Nephron (organoid): ENCODE data around the gene BDKRB1.

Experiments
- H3K27ac Mint-ChIP-seq, 3 experiments: 2 replicates each; pipeline ENCODE4 v1.8.0; 2020; ENCODE audit warnings: mixed read lengths in 3 of 3, mild to moderate bottlenecking in 2 of 3, moderate library complexity in 1 of 3
- H3K27me3 Mint-ChIP-seq: 2 replicates; pipeline ENCODE4 v1.8.0; 2021; ENCODE audit warnings: low read depth, mild to moderate bottlenecking, moderate library complexity, mixed read lengths
- H3K36me3 Mint-ChIP-seq: 2 replicates; pipeline ENCODE4 v1.8.0; 2020; ENCODE audit warnings: low read depth, mixed read lengths
- H3K4me1 Mint-ChIP-seq: 2 replicates; pipeline ENCODE4 v1.8.0; 2020; ENCODE audit warnings: mixed read lengths
- H3K4me3 Mint-ChIP-seq, 3 experiments: 2 replicates each; pipeline ENCODE4 v1.8.0; 2020; ENCODE audit warnings: mild to moderate bottlenecking in 3 of 3, mixed read lengths in 3 of 3, moderate library complexity in 2 of 3
- H3K9me3 Mint-ChIP-seq: 2 replicates; pipeline ENCODE4 v1.8.0; 2020; ENCODE audit warnings: mixed read lengths
- TF ChIP-seq, protein P1 (sequence below), 3 experiments: fragments of 200-600 bp; sonication (generic); IDR thresholded peaks; one replicate each; pipeline ENCODE4 v1.5.0; 2021; ENCODE audit warnings: antibody characterized with exemption in 3 of 3; ENCODE audit not compliant: unreplicated experiment in 3 of 3

Gene BDKRB1

DNA sequence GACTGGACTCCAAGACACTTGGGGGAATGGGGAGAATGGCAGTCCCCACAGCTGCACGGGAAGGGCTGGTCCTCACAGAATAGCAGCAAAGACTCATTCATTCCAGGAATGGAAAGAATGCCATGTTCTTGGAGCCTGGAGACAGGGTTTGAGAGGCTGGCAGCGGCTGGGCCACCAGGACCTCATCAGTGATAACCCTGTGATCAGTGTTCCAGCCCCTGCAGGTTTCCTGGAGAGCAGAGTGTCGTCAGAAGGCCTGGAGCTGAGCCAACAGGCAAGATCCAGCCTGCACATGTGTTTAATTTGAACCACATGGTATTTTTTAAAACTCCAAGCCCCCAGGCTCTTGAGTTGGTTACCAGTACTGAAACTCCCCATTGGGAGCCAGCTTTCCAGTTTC is 11.3 kb downstream of the BDKRB1 start:
- H3K9me3 Mint-ChIP-seq = peaks cover 8% of the 10 kb centered on the region
- H3K27ac Mint-ChIP-seq = peak overlapping the region; percentile 41 to 83 (median 43)
- peak overlapping the region in 1 of 3 experiments; percentile 18 for H3K4me3 Mint-ChIP-seq
- H3K36me3 Mint-ChIP-seq = no peaks in the 10 kb centered on the region
- TF ChIP-seq, protein P1, sequence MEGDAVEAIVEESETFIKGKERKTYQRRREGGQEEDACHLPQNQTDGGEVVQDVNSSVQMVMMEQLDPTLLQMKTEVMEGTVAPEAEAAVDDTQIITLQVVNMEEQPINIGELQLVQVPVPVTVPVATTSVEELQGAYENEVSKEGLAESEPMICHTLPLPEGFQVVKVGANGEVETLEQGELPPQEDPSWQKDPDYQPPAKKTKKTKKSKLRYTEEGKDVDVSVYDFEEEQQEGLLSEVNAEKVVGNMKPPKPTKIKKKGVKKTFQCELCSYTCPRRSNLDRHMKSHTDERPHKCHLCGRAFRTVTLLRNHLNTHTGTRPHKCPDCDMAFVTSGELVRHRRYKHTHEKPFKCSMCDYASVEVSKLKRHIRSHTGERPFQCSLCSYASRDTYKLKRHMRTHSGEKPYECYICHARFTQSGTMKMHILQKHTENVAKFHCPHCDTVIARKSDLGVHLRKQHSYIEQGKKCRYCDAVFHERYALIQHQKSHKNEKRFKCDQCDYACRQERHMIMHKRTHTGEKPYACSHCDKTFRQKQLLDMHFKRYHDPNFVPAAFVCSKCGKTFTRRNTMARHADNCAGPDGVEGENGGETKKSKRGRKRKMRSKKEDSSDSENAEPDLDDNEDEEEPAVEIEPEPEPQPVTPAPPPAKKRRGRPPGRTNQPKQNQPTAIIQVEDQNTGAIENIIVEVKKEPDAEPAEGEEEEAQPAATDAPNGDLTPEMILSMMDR (IDR thresholded peaks at IDR 0.05; ENCODE audit: unreplicated experiment in 3 of 3) = no peak
- H3K4me1 Mint-ChIP-seq = peaks cover 65% of the 10 kb centered on the region
- H3K27me3 Mint-ChIP-seq = peaks cover 24% of the 10 kb centered on the region

DNA sequence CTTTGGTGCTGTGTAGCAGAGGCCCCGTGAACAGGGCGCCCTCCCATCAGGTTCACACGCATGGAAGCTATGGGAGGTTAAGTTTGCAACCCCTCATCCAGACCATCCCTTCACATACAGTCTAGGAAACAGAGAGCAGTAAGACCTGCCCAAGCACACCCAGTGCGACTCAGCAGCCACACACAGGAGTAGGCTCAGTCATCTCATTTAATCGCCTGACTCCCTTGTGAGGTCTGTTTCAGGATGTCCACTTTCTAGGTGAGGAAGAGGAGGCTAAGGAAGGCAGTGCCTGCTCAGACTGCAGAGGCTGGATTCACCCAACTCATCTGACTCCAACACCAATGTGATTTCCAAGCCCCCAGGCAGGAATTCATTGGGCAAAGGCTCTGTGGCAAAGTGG is 11.9 kb downstream of the BDKRB1 start:
- Mint-ChIP-seq H3K27ac (peak overlapping the region; percentile 10 to 83 (median 33)), H3K9me3 (peaks cover 8% of the 10 kb centered on the region), H3K36me3 (no peaks in the 10 kb centered on the region), H3K4me1 (peaks cover 63% of the 10 kb centered on the region), H3K27me3 (peaks cover 24% of the 10 kb centered on the region), H3K4me3 (peak overlapping the region in 1 of 3 experiments; percentile 3)
- TF ChIP-seq, protein P1 (IDR thresholded peaks at IDR 0.05; ENCODE audit: unreplicated experiment in 3 of 3) = no peak

DNA sequence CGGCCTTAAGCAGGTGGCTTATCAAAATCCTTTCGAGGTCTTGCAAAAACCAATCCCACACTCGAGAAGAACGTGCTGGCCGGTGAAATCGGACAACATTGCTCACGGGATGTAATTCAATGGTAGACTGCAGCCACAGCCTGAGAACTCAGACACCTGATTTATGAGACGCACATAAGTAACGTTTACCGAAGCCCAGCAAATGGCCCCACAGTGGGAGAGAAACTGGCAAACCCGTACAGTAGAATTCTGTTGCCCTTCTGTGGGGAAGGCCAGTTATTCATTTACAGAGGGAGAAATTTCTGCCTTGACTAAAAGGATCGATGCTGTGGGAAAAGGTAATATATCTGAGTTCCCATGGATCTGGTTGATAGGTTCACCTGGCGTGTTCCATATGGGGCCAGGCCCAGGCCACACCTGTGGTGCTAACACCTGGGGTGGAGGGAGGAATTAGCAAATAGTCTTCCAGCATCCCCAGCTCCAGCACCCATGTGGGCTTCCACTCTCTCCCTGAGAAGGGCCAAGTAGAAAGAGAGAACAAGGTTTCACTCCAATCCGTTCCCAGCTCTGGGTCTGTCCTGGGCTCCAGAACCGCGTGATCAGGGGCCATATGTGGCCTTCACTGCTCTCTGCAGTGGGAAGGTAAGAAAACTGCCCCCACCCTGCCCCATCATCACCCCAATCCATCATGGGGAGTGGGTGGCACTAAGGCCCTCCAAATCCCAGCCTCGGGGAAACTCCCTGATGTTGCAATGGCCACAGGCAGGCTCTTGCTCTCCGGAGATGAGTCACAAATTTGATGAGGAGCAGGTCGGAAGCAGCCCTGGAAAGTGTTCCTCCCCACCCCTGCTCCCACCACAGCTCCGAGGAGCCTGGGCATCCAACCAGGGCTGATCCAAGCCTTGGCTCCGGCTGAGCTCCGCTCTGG is 12.7 kb downstream of the BDKRB1 start:
- TF ChIP-seq, protein P1 (IDR thresholded peaks at IDR 0.05; ENCODE audit: unreplicated experiment in 3 of 3) = no peak
- Mint-ChIP-seq H3K27ac (peak overlapping the region; percentile 10 to 83 (median 33)), H3K36me3 (no peaks in the 10 kb centered on the region), H3K9me3 (peaks cover 12% of the 10 kb centered on the region), H3K4me3 (no peak overlapping the region), H3K27me3 (peaks cover 24% of the 10 kb centered on the region), H3K4me1 (peaks cover 55% of the 10 kb centered on the region)

DNA sequence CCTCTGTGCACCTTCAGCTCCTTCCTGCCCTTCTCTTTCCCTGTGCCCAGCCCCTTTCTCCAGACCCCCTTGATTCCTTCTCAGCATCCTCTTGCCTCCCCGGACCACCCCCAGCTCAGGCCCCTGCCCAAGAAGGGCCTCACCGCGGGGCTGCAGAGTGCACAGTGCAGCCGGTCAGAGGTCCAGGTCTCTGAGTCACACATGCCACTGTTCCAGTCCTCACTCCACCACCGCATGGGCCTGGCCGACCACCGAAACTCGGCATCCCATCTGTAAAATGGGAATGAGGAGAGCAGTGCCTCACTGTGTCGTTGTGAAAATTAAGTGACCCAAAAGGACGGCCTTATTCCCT is 13.3 kb downstream of the BDKRB1 start:
- TF ChIP-seq, protein P1 (IDR thresholded peaks at IDR 0.05; ENCODE audit: unreplicated experiment in 3 of 3) = no peak
- Mint-ChIP-seq H3K4me3 (no peak overlapping the region), H3K27me3 (peaks cover 28% of the 10 kb centered on the region), H3K9me3 (peaks cover 12% of the 10 kb centered on the region), H3K4me1 (peaks cover 55% of the 10 kb centered on the region), H3K36me3 (no peaks in the 10 kb centered on the region), H3K27ac (peak overlapping the region in 1 of 3 experiments; percentile 83)

DNA sequence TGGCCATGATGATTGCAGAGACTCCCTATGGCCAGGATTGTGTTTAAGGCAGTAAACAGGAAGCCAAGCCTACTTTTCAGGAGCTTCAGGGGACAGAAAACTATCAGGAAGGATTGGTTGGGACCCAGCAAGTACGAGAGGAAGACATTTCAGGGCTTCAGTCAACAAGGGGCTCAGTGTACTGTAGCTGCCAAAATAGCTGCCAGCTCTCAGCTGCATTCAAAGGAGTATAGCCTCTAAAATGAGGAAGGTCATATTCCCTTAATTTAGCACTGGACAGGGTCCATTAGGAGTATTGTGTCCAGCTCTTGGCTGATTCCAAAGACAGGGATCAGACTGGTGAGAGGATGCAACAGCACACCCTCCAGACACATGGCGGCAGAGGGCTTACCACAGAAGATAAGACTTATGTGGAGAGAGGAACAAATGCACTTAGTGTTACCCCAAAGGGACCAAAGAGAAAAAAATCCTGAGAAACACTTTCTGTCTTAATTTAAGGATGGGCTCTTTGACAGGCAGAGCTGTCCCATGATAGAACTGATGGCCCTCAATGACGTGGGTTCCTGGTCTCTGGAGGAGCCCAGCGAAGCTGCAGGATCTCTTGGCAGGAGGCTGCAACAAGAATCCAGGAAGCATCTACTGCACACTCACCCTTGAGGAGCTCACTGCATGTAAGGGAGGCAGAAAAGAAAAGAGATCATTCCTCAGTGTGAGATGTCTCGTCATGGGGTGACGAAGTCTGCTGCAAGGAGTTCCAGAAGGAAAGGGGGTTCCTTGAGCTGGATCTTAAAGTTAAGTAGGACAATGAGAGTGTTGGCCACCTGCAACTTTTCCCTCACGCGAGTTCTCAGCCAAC is 14.8 kb downstream of the BDKRB1 start:
- peaks cover 55% of the 10 kb centered on the region for H3K4me1 Mint-ChIP-seq
- no peak overlapping the region for H3K27ac Mint-ChIP-seq
- H3K27me3 Mint-ChIP-seq = peaks cover 33% of the 10 kb centered on the region
- peaks cover 12% of the 10 kb centered on the region for H3K9me3 Mint-ChIP-seq
- TF ChIP-seq, protein P1 (IDR thresholded peaks at IDR 0.05; ENCODE audit: unreplicated experiment in 3 of 3) = no peak
- no peak overlapping the region for H3K4me3 Mint-ChIP-seq
- H3K36me3 Mint-ChIP-seq = no peaks in the 10 kb centered on the region
